Heart left ventricle (tissue), 16 donors: ENCODE results near the gene SPC24. TPM values are rescaled to one million over a fixed set of nuclear protein-coding genes. Genes with fewer than 3 reads are reported as not detected.

Source experiments
- ATAC-seq, 4 donors: fragments of 200-7000 bp; cut with Tn5 transposase; one replicate each; pipeline ENCODE4 v1.9.1; 2020 to 2022; ENCODE audit warnings: moderate library complexity in 4 of 4, mild to moderate bottlenecking in 3 of 4, moderate number of reproducible peaks in 1 of 4
- DNase-seq, 5 donors: peaks; one replicate each; pipeline ENCODE4 v3.0.0-alpha.2; 2020
- H3K27ac ChIP-seq, 12 donors: fragments of 200-600 bp; sonication (generic) in 4 of 12; one replicate each; pipeline versions ENCODE4 v1.5.0 to v1.8.0; 2016 to 2022; ENCODE audit warnings: mild to moderate bottlenecking in 2 of 12
- H3K27me3 ChIP-seq, 9 donors: fragments of 200-600 bp; sonication (generic) in 2 of 9; one replicate each; pipeline versions ENCODE4 v1.5.1 to v1.8.0; 2016 to 2022; ENCODE audit warnings: mild to moderate bottlenecking in 3 of 9
- H3K36me3 ChIP-seq, 9 donors: fragments of 200-600 bp; sonication (generic) in 2 of 9; one replicate each; pipeline versions ENCODE4 v1.5.0 to v1.8.0; 2018 to 2022; ENCODE audit warnings: mild to moderate bottlenecking in 2 of 9
- H3K4me1 ChIP-seq, 12 donors: fragments of 200-600 bp; sonication (generic) in 4 of 12; one replicate each; pipeline versions ENCODE4 v1.5.0 to v1.8.0; 2016 to 2022; ENCODE audit warnings: mild to moderate bottlenecking in 3 of 12
- H3K4me3 ChIP-seq, 12 donors: fragments of 200-600 bp; sonication (generic) in 4 of 12; one replicate each; pipeline versions ENCODE4 v1.5.0 to v1.8.0; 2017 to 2022; ENCODE audit warnings: mild to moderate bottlenecking in 9 of 12, moderate library complexity in 4 of 12
- H3K9me3 ChIP-seq, 12 donors: fragments of 200-600 bp; sonication (generic) in 4 of 12; one replicate each; pipeline versions ENCODE4 v1.5.0 to v1.8.0; 2016 to 2022; ENCODE audit warnings: mild to moderate bottlenecking in 1 of 12
- CTCF ChIP-seq, 12 donors: fragments of 200-600 bp; sonication (generic) in 4 of 12; IDR thresholded peaks; one replicate each; pipeline versions ENCODE4 v1.5.0 to v1.8.0; 2018 to 2022; ENCODE audit warnings: antibody characterized with exemption in 12 of 12, mild to moderate bottlenecking in 5 of 12
- POLR2A ChIP-seq, 2 donors: fragments of 450-650 bp; IDR thresholded peaks; one replicate each; pipeline ENCODE4 v1.6.1; 2017; ENCODE audit warnings: antibody characterized with exemption in 2 of 2, mild to moderate bottlenecking in 2 of 2, moderate library complexity in 2 of 2
- WGBS, 4 donors: extraction: QIAGEN DNeasy Blood & Tissue Kit in 2 of 4; methylation state at CpG; one replicate each; pipeline versions ENCODE4 v1.1.5 to v1.1.7; 2013 to 2018; 5-methylcytosine and 5-hydroxymethylcytosine counted together
- intact Hi-C, 10 donors: fragments of 100-400 bp; cut with DNase I; formaldehyde crosslinking; loops; one replicate each; pipeline versions ENCODE4 v1.11.1 to v1.14.2; 2022
- polyA plus RNA-seq, 2 donors: library from polyadenylated mRNA; stranded (reverse); fragments of 200-250 nt; gene quantifications; one replicate each; pipeline ENCODE4 v1.2.3, GENCODE V29; 2013
- total RNA-seq, 9 donors: library from RNA; depleted of rRNA in 2 of 9; stranded (reverse); fragments of >200 nt in 2 of 9; fragmentation: NEBNext Ultra II Directional in 3 of 9; extraction: Animal tissue kit (Norgen Biotek cat#: 25700) in 3 of 9; gene quantifications; one replicate each; pipeline versions ENCODE4 v1.1.0 to v1.2.4, GENCODE V29; 2016 to 2023
- donor health status: ischemic (EF 13 %, LVEDD 7.1; RV severe dilation, severe dysfunction).
- donor health status: healthy with polysubstance abuse.
- donor health status: DM: no; HTN: yes; CAD: no.
- donor health status: DM: no; HTN: no; CAD: no.
- donor health status: ischemic (EF 25% LVEDD 6.9; RV normal size, moderate dysfunction).
- donor health status: ischemic (EF 25% LVEDD 5.7; RV mildly dilated, moderate dysfunction).
- donor health status: healthy.
- donor health status: DM: yes; HTN: yes; CAD: no.
- donor health status: ischemic (EF 35%, LVEDD 5.7; RV mildly dilated, moderate dysfunction).
- donor health status: nonischemic (EF 11% LVEDD 7.7; RV severe dilation, severe dysfunction).
- donor health status: DM: yes; HTN: yes; CAD: no.
- donor health status: PGD.
- donor health status: ischemic (EF 29% LVEDD 5.4; RV normal size, mild dysfunction).
- donor health status: nonischemic (EF 23%, LVEDD 6.1; RV moderate dilation, normal function).

SPC24 gene
- total and polyA plus RNA-seq, 11 donors = 1.4 to 10.7 (median 4.9) TPM

GRCh38 chr19:11172576-11172975 is 17.0 kb upstream of the SPC24 start:
- H3K4me1 ChIP-seq = peaks cover 0 to 12% (median 0%) of the 10 kb centered on the region in 12 donors
- peak overlapping the region in 1 of 12 donors; percentile 66 for H3K27ac ChIP-seq
- no peaks in the 10 kb centered on the region for H3K9me3 ChIP-seq
- intact Hi-C loops = no loop called here
- no peaks in the 10 kb centered on the region for H3K27me3 ChIP-seq
- TF ChIP-seq POLR2A (IDR thresholded peaks at IDR 0.05) (no peak), CTCF (IDR thresholded peaks at IDR 0.05) (no peak)
- H3K36me3 ChIP-seq = peaks cover 0 to 100% (median 96%) of the 10 kb centered on the region in 9 donors
- WGBS, 4 donors = 82 to 96% (median 86%) methylated on average over 5 to 6 of the region's 6 CpGs
- ATAC-seq (no peak), DNase-seq (no peak)
- H3K4me3 ChIP-seq = no peak overlapping the region

- ATAC-seq = no peak
- Histone ChIP-seq H3K27ac (peak overlapping the region in 3 of 12 donors; percentile 5 to 86 (median 36)), H3K27me3 (no peaks in the 10 kb centered on the region), H3K4me1 (peaks cover 0 to 18% (median 6%) of the 10 kb centered on the region in 12 donors), H3K9me3 (no peaks in the 10 kb centered on the region), H3K4me3 (no peak overlapping the region), H3K36me3 (peaks cover 0 to 100% (median 95%) of the 10 kb centered on the region in 9 donors)
- DNase-seq = no peak
- TF ChIP-seq CTCF (IDR thresholded peaks at IDR 0.05) = no peak
- no peak for TF ChIP-seq POLR2A (IDR thresholded peaks at IDR 0.05)
- intact Hi-C loops = no loop called here
- WGBS, 4 donors = 55 to 70% (median 62%) methylated on average over 5 of the region's 5 CpGs
Observed at GRCh38 chr19:11171144-11171543, 15.6 kb upstream of the SPC24 start.

- ATAC-seq (peak in 1 of 4 donors; percentile 14), DNase-seq (no peak)
- WGBS, 4 donors = 79% methylated on average over 28 to 31 of the region's 31 CpGs
- Histone ChIP-seq H3K4me3 (no peak overlapping the region), H3K36me3 (peaks cover 0 to 100% (median 96%) of the 10 kb centered on the region in 9 donors), H3K27me3 (no peaks in the 10 kb centered on the region), H3K9me3 (no peaks in the 10 kb centered on the region), H3K27ac (peak overlapping the region in 9 of 12 donors; percentile 0 to 86 (median 23)), H3K4me1 (peaks cover 0 to 29% (median 16%) of the 10 kb centered on the region in 12 donors)
- no peak for TF ChIP-seq POLR2A (IDR thresholded peaks at IDR 0.05)
- no peak for TF ChIP-seq CTCF (IDR thresholded peaks at IDR 0.05)
- intact Hi-C loops = no loop called here
Observed at GRCh38 chr19:11169896-11170678, 14.5 kb upstream of the SPC24 start.

- peaks cover 0 to 91% (median 81%) of the 10 kb centered on the region in 9 donors for H3K36me3 ChIP-seq
- intact Hi-C loops = no loop called here
- DNase-seq (no peak), ATAC-seq (no peak)
- peaks cover 3 to 43% (median 31%) of the 10 kb centered on the region in 12 donors for H3K4me1 ChIP-seq
- peak overlapping the region in 4 of 12 donors; percentile 1 to 86 (median 12) for H3K27ac ChIP-seq
- no peaks in the 10 kb centered on the region for H3K27me3 ChIP-seq
- WGBS, 4 donors = 75 to 94% (median 91%) methylated on average over 6 to 7 of the region's 7 CpGs
- H3K4me3 ChIP-seq = no peak overlapping the region
- H3K9me3 ChIP-seq = no peaks in the 10 kb centered on the region
- TF ChIP-seq CTCF (IDR thresholded peaks at IDR 0.05) (no peak), POLR2A (IDR thresholded peaks at IDR 0.05) (no peak)
Observed at GRCh38 chr19:11168568-11168967, 13.0 kb upstream of the SPC24 start.
